Measurements from ENCODE around the gene CRYAA. TPM values are rescaled to one million over a fixed set of nuclear protein-coding genes. Genes with fewer than 3 reads are reported as not detected.
A peak's percentile ranks its signal among the peaks of the same experiment; 100 is the strongest.

CRYAA gene
- total RNA-seq, 4 donors from 2014 or later, result not detected

DNA sequence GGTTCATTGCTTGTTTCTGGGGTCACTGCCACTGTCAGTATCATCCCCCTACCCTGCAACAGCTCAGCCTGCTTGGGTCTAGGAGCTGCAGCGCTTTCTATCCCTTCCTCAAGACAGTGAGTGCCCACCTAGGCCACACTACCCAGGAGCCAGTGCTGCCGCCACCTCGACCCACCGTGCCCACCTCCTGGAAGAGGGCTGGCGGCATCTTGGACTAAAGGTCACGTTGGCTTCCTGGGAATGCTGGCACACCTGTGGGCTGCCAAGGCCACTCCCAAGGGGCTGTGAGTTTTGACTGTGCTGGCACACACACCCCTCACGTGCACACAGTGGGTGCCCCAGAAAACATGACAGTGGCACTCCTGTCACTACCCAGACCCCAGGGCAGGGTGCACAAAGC is 22.1 kb downstream of the CRYAA start:
- DNase-seq, result peak in 1 of 2 donors; percentile 5
- intact Hi-C loops (cut with DNase I; ENCODE audit: low total_unique reads), result no loop called here

DNA sequence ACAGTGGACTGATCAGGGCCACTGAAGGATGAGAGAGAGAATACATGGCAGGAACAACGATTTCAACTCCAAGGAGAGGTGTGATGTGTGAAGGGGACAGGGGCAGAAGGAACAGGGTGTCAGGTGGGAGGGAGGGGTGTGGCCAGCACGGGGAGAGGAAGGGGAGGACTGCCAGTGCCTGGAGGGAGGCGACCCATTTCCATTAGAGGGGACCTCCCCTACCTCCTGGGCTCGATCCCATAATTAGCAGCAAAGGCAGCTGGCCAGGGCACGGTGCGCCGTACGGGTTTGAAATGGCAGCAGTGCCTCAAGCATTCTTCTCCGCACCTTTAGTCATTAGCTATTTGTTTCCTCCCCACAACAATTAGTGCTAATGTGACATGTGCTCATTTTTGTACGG is 22.7 kb downstream of the CRYAA start:
- TF ChIP-seq CTCF (IDR thresholded peaks at IDR 0.05) (no peak), POLR2A (IDR thresholded peaks at IDR 0.05) (no peak)
- Histone ChIP-seq H3K9me3 (no peaks in the 10 kb centered on the region), H3K4me3 (no peak overlapping the region), H3K4me1 (no peaks in the 10 kb centered on the region), H3K27ac (no peak overlapping the region), H3K36me3 (no peaks in the 10 kb centered on the region), H3K27me3 (no peaks in the 10 kb centered on the region)
- peak in 1 of 2 donors; percentile 6 for DNase-seq
- intact Hi-C loops (cut with DNase I; ENCODE audit: low total_unique reads), result no loop called here

More for the DNA sequence above, 22.1 kb downstream of the CRYAA start:
- H3K36me3 ChIP-seq, result no peaks in the 10 kb centered on the region
- H3K4me3 ChIP-seq, result no peak overlapping the region
- H3K4me1 ChIP-seq, result no peaks in the 10 kb centered on the region
- no peaks in the 10 kb centered on the region for H3K27me3 ChIP-seq
- no peak overlapping the region for H3K27ac ChIP-seq
- TF ChIP-seq CTCF (IDR thresholded peaks at IDR 0.05), result no peak
- TF ChIP-seq POLR2A (IDR thresholded peaks at IDR 0.05), result no peak
- no peaks in the 10 kb centered on the region for H3K9me3 ChIP-seq

DNA sequence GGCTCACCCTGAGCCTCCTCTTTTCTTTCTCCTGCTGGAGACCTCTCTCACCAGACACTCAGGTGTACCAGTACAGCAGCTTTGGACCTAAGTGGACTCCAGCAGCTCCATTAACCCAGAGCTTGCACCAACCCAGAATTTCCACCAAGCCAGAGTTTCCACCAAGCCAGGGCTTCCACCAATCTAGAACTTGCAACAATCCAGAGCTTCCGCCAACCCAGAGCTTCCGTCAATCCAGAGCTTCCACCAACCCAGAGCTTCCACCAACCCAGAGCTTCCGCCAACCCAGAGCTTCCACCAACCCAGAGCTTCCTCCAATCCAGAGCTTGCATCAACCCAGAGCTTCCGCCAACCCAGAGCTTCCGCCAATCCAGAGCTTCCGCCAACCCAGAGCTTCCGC is 23.2 kb downstream of the CRYAA start:
- no peaks in the 10 kb centered on the region for H3K36me3 ChIP-seq
- intact Hi-C loops (cut with DNase I; ENCODE audit: low total_unique reads), result no loop called here
- no peaks in the 10 kb centered on the region for H3K9me3 ChIP-seq
- no peaks in the 10 kb centered on the region for H3K27me3 ChIP-seq
- DNase-seq, result no peak
- TF ChIP-seq POLR2A (IDR thresholded peaks at IDR 0.05) (no peak), CTCF (IDR thresholded peaks at IDR 0.05) (no peak)
- no peak overlapping the region for H3K4me3 ChIP-seq
- H3K4me1 ChIP-seq, result no peaks in the 10 kb centered on the region
- no peak overlapping the region for H3K27ac ChIP-seq

GRCh38 chr21:43192501-43193081 is 23.8 kb downstream of the CRYAA start:
- no peak overlapping the region for H3K4me3 ChIP-seq
- DNase-seq, result peak in 1 of 2 donors; percentile 3
- no peaks in the 10 kb centered on the region for H3K4me1 ChIP-seq
- intact Hi-C loops (cut with DNase I; ENCODE audit: low total_unique reads), result no loop called here
- TF ChIP-seq CTCF (IDR thresholded peaks at IDR 0.05), result no peak
- H3K36me3 ChIP-seq, result no peaks in the 10 kb centered on the region
- H3K27ac ChIP-seq, result no peak overlapping the region
- no peaks in the 10 kb centered on the region for H3K27me3 ChIP-seq
- no peaks in the 10 kb centered on the region for H3K9me3 ChIP-seq

GRCh38 chr21:43193088-43193650 is 24.4 kb downstream of the CRYAA start:
- intact Hi-C loops (cut with DNase I; ENCODE audit: low total_unique reads), result no loop called here
- DNase-seq, result no peak

More at GRCh38 chr21:43193088-43193650, 24.4 kb downstream of the CRYAA start:
- Histone ChIP-seq H3K27ac (no peak overlapping the region), H3K4me1 (no peaks in the 10 kb centered on the region), H3K4me3 (no peak overlapping the region), H3K9me3 (no peaks in the 10 kb centered on the region), H3K36me3 (no peaks in the 10 kb centered on the region), H3K27me3 (no peaks in the 10 kb centered on the region)
- TF ChIP-seq CTCF (IDR thresholded peaks at IDR 0.05) (no peak), POLR2A (IDR thresholded peaks at IDR 0.05) (no peak)
